HG03342 (cell line): ENCODE data around the gene TAX1BP1.
A peak's percentile ranks its signal among the peaks of the same experiment; 100 is the strongest.
"Not testable (repeated sequence)": the region's sequence is repeated elsewhere in the genome, so short reads cannot be mapped to it uniquely, and the experiment has no call there.

Experiments
- ATAC-seq: cut with Tn5 transposase; IDR thresholded peaks from one replicate; pipeline ENCODE4 v1.9.1; 2021; ENCODE audit warnings: mild to moderate bottlenecking, moderate library complexity; ENCODE audit not compliant: unreplicated experiment

TAX1BP1 gene

DNA sequence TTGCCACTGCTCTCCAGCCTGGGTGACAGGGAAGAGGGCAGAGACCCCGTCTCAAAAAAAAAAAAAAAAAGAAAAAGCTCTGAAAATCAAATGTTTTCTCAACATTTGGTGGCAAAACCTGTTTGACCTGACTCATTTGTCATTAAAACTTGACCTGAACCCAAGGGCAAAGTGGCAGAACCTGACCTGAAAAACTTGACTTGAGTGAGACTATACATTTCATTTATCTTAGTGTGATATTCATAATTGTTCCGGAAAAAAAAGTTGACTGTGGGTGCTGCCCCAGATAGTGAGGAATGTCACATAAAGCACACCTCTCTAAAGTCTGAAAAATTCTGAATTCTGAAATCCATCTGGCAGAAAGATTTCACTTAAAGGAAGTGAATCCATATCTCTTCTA lies 2.3 kb upstream of the TAX1BP1 start:
- ATAC-seq: no peak

DNA sequence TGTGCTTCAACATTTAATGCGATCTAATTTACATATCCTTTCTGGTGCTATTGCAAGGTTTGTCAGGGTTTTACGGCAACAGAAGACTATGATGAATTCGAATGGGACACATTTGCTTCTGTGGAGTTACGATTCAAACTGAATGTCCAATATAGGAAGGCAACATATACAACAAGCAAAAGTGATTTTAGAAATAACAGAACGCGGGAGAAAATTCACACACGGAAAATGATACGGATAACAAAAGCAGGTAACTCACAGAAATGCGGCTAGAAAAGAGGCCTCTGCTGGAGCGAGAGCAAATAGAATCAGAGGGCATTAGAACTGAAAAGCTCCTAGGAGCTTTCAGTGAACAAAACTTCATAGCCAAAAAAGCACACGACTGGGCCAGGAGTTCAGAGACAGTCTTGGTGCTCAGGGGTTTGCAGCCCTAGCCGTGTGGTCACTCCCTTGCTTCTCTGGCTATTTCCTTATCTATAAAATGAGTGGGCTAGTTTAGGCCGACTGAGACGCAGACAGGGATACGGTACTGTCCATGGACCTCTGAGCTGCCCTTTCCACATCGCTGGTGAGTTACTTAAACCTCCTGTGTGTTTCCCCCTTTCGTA lies 557 bp upstream of the TAX1BP1 start:
- peak; percentile 23 for ATAC-seq

DNA sequence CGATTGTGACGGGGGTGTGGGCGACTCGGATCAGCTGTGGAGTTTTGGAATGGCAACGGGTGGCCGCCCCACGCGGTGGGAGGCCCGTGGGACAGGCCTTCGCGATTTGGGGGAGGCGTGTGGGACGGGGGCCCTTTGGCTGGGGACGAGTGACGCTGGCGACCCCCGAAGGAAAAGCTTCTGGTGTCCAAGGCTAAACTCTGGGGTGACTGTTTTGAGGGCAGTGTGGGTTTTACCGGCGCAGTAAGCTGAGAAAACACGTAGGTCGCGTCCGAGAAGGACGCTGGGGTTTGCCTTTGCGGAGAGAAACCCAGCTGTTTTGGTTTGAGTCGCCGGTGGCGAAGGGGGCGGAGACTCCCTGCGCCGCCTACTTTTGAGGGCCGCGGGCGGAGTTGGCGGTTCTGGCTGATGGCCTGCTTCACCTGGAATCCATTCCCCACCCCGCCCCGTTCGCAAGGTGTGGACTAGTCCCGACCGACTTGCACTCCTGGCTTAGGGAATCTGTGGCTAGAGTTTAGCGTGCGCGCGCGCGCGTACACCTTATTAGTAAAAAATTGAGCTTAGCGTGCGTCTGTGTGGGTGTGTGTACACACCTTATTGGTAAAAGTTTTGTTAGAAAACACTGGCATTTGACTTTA lies 606 bp downstream of the TAX1BP1 start:
- ATAC-seq: peak; percentile 67

DNA sequence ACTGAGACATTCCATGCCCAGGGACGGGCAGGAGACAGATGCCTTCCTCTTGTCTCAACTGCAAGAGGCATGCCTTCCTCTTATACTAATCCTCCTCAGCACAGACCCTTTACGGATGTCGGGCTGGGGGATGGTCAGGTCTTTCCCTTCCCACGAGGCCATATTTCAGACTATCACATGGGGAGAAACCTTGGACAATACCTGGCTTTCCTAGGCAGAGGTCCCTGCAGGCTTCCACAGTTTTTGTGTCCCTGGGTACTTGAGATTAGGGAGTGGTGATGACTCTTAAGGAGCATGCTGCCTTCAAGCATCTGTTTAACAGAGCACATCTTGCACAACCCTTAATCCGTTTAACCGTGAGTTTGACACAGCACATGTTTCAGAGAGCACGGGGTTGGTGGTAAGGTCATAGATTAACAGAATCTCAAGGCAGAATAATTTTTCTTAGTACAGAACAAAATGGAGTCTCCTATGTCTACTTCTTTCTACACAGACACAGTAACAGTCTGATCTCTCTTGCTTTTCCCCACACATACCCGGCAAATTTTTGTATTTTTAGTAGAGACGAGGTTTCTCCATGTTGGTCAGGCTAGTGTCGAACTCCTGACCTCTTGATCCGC lies 2.2 kb downstream of the TAX1BP1 start:
- not testable (repeated sequence) for ATAC-seq

DNA sequence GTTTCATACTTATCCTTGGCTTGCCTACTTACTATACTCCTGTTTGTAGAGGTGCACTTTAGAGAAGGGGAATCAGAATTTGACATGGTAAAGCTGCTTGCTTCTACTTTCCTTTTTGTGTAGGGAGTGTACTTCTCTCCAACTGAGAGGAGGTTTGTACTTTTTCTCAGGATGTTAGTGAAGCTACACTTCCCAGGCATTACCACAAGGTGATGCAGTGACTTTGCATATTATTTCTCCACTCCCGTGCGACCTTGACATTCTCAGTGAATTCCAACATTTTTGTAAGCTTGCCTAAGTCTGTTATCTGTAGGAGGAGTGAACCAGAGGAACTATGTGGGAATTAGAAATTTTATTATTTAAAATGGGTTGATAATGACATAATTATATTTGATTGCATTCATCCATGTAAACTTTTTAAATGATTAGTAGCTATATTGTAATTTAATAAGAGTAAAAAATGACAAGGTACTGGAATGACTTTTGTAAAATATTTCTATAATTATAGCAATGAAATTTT lies 5.2 kb downstream of the TAX1BP1 start:
- ATAC-seq: peak; percentile 30

- ATAC-seq: no peak
These were observed 6.5 kb downstream of the TAX1BP1 start for GRCh38 chr7:27746486-27746885.

GRCh38 chr7:27746978-27747377 lies 7.0 kb downstream of the TAX1BP1 start:
- ATAC-seq: no peak

GRCh38 chr7:27747589-27748368 lies 7.8 kb downstream of the TAX1BP1 start:
- ATAC-seq: no peak

- ATAC-seq: no peak
These were observed 10.4 kb downstream of the TAX1BP1 start for GRCh38 chr7:27750316-27750715.

- no peak for ATAC-seq
These were observed 12.1 kb downstream of the TAX1BP1 start for GRCh38 chr7:27751888-27752660.

GRCh38 chr7:27753863-27754262 lies 13.9 kb downstream of the TAX1BP1 start:
- ATAC-seq: no peak

DNA sequence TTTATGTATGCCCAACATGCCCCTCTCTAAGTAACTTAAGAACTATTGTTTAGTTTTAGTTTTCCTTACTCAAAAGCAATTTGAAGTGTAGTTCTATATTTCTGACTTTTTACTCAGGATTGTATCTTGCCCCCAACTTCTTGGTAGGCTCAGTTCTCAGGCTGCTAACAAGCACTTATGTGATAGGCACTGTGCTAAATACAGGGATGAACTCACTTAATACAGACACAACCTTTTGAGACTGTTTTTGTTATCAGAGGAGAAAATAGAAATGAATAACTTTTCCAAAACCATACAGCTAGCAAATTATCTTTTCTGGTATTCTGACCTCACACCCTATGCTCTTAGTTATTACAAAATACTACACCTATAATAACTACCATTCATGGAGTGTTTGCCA lies 16.3 kb downstream of the TAX1BP1 start:
- no peak for ATAC-seq

DNA sequence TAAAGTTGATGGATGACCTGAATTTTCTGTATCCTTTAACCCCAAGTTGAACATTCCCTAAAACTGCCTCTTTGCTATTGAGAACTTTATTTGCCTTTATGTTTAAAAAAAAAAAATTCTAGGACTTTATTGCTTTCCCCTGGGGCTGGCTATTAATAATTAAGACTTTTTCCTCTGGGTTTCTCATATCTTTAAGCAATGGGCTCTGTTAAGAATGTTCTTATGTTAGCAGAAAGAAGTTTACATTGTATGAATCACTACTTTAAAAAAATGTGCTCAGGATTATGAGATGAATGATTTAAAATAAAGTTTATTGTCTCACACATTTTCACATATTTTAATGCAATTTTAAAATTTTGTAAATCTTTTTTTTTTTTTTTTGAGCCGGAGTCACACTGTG lies 19.5 kb downstream of the TAX1BP1 start:
- no peak for ATAC-seq

- ATAC-seq: no peak
These were observed 22.1 kb downstream of the TAX1BP1 start for GRCh38 chr7:27762062-27762461.

DNA sequence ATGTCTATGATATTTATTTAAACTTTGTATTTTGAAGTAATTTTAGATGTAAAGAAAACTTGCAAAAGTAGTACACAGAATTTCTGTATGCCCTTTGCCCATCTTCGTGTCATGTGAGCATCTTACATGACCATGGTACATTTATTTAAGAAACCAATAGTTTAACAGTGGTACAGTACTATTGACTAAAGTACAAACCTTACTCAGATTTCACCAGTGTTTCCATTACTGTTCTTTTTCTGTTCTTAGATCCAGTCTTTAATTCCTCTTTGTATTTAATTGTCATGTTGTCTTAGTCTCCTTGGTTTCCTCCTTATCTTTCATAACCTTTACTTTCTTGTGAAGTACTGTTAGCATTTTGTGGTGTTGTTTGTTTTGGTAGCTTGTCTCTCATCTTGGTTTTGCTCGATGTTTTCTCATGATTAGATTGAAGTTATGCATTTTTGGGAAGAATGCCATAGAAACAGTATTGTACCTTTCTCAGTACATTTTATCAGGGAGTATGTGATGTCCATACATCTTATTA lies 24.1 kb downstream of the TAX1BP1 start:
- no peak for ATAC-seq

DNA sequence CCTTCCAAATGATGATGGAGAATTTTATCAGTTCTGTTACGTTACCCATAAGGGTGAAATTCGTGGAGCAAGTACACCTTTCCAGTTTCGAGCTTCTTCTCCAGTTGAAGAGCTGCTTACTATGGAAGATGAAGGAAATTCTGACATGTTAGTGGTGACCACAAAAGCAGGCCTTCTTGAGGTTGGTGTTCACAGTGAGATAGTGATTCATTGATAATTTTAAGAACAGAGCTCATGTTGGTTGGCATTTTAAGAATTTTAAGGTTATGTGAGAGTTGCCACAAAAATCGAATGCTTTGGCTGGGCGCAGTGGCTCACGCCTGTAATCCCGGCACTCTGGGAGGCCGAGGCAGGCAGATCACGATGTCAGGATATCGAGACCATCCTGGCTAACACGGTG lies 25.9 kb downstream of the TAX1BP1 start:
- no peak for ATAC-seq

GRCh38 chr7:27767374-27767773 lies 27.4 kb downstream of the TAX1BP1 start:
- no peak for ATAC-seq

GRCh38 chr7:27771111-27771510 lies 31.1 kb downstream of the TAX1BP1 start:
- no peak for ATAC-seq

DNA sequence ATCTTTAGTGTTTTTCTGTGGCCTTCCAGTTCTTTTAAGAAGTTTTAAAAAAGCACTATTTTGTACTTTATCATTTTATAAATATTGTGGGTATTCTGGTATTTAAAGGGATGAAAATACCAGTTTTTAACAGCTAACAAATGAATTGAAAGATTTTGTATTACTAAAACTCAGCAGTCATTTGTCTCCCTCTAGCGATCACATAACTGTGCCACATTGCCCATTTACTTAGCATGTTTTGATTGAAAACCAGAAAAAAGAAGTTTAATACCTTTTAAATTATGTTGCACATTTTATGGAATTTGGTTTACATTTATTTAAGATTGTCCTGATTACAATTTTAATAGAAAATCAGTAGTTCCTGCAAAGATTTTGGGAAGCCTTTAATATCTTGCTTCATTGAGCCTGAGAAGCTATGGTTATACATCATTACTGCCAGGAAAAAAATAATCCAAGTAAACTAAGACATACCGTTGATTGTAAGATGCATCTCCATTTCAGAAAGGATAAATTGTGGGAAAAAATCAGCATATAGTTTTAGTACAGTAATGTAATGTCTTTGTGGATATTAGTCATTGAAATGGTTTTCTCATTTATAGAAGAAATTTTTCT lies 34.9 kb downstream of the TAX1BP1 start:
- ATAC-seq: no peak

DNA sequence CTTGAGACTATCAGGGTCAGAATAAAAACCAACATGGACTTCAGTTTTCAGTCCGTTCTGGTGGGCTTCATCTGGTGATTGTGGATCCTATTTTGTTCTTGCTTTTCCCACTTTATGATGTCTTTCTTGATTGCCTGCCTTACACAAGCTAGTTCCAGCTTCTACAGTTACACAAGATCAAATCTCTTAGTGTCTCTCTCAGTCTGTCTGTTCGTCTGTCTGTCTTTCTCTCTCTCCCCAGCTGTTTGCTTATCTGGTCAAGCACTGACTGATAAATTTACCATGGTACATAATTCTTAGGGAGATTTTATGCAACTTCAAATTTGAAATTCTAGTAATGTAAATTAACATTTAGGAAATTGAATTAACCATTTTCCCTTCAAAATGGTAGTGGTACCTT lies 35.8 kb downstream of the TAX1BP1 start:
- ATAC-seq: no peak
